Epidermal melanocyte (primary cell): ENCODE measurements around the gene ST6GALNAC3.
A peak's percentile ranks its signal among the peaks of the same experiment; 100 is the strongest.
"Not testable (repeated sequence)": the region's sequence is repeated elsewhere in the genome, so short reads cannot be mapped to it uniquely, and the experiment has no call there.

Experiments used
- DNase-seq: peaks from one replicate; pipeline ENCODE4 v3.0.0; 2011; ENCODE audit warnings: low spot score; ENCODE audit not compliant: insufficient read length

The ST6GALNAC3 gene

DNA sequence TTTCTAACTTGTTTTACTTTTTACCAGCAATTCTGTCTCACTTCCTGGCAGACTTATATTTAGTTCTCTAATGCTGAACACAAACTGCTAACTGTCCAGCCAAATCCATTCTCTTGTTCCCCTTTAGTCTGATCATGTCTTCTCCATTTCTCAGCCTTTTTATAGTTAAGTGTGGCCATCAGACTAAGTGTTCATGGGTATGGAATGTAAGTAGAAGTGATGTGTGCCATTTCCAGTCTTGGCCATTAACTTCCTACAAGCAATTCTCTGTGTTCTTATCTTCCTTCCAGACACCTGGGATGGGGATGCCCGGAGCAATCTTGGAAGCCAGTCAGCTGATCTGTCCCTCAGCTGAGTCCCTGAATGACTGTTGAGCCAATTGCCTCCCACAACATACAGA lies 165.8 kb downstream of the ST6GALNAC3 start:
- no peak for DNase-seq

DNA sequence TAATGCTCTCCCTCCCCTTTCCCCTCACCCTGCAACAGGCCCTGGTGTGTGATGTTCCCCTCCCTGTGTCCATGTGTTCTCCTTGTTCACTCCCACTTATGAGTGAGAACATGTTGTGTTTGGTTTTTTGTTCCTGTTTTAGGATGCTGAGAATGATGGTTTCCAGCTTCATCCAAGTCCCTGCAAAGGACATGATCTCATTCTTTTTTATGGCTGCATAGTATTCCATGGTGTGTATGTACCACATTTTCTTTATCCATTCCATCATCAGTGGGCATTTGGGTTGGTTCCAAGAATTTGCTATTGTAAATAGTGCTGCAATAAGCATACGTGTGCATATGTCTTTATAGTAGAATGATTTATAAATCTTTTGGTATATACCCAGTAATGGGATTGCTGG lies 168.0 kb downstream of the ST6GALNAC3 start:
- DNase-seq: not testable (repeated sequence)

DNA sequence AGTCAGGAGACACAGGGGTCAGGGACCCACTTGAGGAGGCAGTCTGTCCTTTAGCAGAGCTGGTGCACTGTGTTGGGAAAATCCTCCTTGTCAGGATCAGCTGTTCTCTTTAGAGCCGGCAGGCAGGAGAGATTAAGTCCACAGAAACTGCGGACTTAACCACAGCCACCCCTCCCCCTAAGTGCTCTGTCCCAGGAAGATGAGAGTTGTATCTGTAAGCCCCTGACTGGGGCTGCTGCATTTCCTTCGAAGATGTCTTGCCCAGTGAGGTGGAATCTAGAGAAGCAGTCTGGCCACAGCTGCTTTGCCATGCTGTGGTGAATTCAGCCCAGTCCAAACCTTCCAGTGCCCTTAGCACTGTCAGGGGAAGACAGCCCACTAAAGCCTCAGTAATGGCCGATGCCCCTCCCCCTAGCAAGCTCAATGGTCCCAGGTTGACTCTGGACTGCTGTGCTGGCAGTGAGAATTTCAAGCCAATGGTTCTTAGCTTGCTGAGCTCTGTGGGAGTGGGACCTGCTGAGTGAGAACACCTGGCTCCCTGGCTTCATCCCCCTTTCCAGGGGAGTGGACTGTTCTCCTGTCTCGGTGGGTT lies 172.8 kb downstream of the ST6GALNAC3 start:
- no peak for DNase-seq

DNA sequence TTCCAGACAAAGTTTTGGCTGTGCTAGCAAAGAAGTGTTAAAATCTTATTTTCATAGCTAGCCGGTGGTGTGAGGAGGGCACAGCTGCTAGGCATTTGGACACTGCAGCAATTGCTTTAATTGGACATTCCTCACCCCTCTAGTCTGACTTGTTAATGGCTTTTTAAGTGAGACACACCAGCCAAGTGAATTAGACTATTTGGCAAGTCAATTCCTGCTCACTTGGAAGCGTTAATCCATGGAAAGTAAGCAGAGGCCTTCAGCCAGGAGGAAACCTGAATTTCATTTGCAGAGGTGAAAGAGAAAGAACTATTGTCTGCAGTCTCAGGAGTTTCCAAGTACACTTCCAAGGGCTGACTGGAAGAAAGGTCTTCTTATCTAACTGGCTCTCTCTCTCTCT lies 175.7 kb downstream of the ST6GALNAC3 start:
- DNase-seq: no peak

DNA sequence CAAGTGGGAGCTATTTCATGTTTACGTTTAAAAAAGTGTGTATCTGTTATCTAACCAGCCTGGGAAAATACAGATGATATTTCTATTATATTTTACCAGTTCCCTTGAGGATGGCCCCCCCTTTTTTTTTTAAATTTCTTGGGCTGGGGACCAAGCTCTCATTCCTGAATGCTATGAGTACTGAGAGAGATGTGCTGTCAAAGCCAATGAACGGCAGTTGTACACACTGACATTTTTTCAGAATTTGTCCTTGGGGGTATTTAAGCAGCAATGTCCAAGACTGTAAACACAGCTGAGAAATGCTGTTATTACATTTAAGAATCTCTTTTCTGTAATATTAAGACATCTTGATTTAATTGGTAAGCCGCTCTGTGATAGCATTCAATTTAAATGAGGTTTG lies 177.9 kb downstream of the ST6GALNAC3 start:
- no peak for DNase-seq

DNA sequence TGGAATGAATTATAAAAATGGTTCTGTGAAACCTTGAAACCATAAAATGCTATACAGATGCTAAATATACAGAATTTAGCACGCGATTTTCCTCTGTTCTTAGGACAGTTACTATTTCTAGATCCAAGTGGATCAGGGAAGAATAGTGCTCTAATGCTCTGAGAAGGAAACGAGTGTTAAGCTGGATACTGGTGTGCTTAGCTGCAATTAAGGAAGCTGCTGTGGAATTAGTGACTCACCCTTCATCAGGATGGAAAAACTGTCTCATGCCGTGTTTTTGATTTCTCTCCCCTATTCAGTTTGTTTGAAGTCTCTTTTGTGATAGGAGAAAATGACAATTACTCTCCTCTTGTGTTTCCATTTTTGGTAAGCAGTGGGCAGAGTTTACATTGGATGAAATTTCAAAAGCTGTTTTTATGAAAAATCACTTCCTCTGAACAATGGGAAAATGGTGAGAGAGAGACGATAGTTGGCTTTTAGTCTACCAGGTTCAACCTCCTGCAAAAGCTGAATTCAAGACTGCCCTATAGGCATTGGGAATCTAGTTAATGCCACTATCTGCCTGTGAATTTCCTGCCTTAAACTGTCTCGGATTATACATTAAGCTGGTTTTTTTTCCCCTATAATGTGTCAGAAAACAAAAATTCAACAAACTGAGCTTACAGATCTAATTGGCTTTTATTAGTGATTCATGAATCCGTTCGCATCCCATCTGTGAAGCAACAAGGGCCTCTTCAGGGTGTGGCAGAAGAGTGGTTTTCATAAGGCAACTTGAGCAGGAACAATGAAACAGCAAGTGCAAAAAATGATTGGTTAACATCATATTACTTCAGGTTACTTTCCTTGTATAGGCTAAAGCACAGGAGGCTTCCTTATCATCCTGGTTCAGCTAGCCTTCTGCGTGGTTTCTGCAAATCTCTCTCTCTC lies 179.8 kb downstream of the ST6GALNAC3 start:
- no peak for DNase-seq

DNA sequence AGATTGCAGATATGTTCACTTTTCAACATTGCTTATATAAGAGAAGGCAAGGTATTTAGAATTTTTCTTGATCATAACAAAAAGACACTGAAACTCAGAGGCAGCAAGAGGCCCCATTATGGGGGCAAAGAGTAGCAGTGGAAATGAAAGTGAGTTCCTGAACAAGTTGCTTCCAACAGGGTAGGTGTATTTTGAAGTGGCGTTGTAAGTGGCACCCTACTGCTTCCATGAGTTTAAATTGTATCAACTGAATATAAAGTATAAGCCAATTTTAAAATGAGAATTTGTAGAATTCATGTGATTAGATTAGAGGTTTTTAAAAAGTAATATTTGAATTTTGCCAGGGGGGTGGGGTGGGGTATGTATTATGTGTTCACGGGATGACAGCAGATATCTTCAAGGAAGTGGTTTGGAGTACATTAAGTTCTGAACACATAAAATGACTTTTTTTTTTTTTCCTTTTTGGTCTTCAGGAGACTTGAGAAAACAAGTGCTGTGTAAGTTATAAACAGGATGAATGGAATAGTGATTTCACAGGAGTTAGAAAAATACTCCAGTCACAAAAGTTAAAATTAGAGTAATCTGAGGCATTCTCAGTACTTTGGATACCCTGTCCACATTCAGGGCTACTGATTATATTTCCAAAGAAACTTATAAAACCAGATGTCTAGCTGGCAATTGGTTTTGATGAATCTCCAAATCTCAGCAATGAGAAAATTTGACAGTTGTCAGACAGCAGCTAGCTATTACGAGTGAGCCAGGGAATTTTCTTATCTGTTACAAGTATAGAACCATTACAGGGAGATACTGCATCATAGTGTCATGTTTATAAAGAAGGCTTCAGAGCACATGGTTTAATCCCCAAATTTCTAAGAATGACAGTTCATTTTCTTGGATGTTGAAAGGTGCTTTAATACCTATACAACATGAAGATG lies 182.0 kb downstream of the ST6GALNAC3 start:
- DNase-seq: no peak

DNA sequence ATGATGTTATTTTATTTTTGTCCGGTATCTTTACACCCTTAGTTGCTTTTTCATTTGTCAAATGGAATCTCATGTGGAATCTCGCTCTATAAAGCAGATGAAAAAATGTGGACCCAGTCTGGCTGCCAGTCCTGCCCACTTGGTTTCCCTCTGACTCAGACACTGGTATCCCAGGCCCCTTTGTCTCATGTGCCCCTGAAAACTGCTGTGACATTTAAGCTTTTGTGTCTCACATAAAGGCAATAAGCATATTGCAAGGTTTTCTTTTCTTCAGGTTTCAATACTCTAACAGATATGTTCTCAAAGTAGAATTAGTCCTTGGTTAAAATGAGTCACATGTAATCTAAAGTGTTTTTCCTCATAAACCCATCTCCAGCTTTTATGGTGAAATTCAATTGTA lies 183.3 kb downstream of the ST6GALNAC3 start:
- DNase-seq: no peak

DNA sequence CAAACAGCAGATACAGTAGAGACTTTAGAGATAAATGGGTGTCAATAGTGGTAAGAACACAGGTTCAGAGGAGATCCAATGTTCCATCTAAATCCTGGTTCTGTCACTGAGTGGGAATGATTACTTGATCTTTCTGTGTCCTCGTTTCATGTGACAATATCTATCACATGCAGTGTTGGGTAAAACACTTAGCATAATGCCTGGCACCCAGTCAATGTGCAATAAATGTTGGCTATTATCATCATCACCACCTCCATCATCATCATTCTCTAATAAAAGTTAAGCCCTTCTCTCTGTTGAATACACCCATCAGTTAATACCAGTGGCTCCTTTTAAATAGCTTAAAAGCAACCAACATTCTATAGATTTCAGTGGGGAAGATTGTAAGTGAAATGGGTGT lies 184.7 kb downstream of the ST6GALNAC3 start:
- DNase-seq: no peak

DNA sequence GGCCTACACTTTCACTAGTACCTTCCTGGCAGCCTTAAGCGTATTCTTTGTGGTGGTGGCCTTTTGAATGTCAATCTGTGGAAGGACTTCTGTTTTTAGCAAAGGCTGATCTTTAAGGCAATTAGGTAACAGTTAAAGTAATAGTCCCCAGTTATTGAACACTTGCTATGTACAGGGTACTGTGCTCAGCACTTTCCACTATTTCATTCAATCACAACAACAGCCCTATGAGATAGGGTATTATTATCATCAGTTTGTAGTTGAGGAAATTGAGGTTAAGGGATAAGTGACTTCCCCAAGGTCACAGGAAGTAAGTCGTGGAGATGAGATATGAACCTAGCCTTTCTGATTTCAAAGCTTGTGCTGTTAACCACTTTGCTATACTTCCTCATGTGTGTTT lies 185.7 kb downstream of the ST6GALNAC3 start:
- DNase-seq: no peak

DNA sequence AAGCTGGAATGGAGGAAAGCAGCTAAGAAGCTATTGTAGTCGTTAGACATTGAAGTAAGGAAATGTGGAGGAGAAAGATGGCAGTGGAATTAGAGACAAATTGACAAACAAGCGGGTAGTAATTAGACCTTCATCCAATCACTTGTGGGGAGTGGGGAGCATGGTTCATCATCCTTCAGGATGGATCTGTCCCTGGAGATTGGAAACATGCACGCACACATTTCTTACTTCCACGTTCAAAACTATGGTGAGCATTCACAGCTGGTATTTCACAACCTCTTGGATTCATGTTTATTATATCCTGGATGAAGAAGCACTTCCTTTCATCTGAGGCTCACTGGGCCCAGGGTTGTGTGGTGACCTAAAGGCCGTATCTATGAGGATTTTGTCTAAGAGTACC lies 188.1 kb downstream of the ST6GALNAC3 start:
- DNase-seq: no peak

DNA sequence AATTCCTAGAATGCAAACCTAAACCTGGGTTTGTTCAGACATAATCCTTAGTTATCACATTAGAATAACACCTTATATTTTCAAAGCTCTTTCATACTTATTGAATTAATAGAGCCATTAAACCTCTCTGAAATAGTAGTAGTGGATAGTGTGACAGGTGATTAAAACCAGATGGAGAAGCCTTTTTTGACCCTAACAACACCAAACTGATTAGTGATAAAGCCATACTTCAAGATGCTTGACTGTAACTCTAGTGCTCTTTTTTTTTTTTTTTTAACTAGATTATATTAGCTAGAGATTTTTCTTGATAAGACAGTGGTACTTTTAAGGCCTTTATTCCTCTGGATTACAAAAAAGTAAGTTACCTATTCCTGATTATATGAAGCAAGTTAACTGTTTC lies 190.1 kb downstream of the ST6GALNAC3 start:
- DNase-seq: no peak

DNA sequence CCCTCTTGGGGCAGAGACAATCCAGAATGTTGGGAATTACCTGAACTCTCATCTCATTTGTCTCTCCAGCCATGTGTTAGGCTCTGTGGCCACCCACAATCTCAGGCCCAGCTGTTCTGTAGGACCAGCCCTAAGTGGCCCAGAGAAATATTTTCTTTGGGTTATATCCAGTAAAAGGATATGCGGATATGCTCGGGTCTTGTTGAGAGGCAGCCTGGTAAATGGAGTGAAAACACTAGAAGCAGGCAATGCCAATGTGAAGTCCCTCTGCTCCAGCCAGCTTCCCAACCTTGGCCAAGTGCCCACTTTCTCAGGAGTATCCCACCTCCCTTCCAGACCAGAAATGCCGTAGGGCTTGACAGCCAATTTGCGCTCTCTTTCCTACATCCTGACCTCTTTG lies 192.2 kb downstream of the ST6GALNAC3 start:
- no peak for DNase-seq

DNA sequence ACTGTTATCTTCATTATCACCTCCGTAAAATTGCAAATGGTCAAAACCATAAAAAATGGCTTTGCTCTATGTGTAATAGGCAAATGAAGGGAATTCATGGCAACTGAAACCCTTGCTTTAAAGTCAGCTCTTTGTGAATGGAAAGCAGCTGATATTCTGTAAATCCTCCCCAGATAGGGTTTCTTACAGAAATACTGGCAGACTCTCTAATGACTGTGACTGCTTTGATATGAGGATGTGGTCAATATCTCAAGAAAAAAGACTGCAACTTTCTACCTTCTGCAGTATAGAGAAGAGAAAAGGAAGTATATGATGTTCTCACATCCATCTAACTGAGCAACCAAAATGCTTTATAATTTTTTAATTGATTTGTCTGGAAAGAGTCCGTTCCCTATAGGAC lies 193.1 kb downstream of the ST6GALNAC3 start:
- DNase-seq: peak; percentile 29

DNA sequence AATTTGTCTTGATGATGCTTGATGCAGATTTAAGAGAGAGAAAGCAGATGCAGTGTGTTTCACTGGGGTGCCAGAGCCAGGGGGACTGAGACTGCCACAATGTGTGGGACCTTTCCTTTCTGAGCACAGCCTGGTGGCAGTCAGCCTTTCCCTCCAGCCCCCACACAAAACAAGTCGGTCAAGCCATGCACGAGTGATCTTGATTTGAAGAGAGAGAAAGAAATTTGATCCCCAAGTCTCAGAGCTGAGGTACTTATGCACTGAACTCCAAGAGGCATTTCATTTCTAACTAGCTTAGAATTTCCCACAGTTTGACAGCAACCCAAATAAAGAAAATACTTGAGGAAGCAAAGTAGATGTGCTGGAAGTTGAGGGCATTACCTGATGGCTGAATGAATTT lies 193.8 kb downstream of the ST6GALNAC3 start:
- DNase-seq: no peak

DNA sequence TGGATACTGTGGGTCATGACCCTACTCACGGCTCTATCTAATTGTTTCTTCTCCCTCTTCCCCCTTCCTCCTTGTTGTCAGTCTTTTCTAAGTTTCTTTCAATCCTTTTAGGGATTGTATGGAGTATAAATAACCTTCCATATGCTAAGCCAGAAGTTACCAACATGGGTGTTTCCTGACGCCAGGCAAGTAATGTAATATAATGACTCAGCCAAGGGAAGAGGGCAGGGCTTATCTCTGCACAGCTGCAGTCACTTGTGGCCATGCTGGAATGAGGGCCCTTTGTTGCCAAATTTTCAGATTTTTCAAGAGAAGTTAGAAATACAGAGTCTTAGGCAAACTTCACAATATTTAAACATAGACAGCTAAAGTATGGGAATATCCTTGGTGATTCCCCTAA lies 194.6 kb downstream of the ST6GALNAC3 start:
- DNase-seq: no peak

DNA sequence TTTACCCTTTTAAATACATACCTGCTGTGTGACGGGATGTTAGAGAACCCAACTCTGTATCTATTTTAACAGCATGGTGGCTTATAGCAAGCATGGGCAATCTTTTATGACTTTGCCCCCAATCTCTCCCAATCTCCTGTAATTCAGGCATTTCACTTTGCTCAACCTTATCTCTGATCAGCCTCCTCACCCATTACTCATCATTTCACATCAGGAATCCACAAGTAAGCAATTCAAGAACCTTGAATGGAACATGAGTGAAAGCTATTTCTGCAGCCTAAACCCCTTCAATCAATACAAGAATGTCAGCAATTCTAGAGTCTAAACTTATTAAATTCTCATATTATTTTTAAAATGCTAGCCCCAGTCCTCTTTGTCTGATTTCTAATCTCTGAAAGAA lies 199.8 kb downstream of the ST6GALNAC3 start:
- no peak for DNase-seq

DNA sequence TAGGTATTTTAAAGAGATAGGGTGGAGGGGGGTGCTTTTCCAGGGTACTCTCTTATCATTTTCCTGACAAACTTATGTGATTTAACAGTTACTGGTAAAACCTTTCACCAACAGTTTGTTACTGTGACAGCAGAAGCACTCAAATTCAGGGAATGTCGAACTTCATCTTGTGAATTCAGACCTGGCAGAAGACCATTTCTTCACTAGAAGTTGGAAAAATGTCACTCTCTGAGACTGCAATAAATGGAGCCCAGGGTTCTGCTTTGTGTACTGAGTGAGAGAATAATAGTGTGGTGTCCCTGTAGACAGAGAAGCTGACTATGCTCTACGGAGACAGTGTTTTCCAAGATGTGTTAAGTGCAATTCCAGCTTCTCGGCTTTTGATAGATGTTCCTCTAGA lies 200.2 kb downstream of the ST6GALNAC3 start:
- DNase-seq: no peak

DNA sequence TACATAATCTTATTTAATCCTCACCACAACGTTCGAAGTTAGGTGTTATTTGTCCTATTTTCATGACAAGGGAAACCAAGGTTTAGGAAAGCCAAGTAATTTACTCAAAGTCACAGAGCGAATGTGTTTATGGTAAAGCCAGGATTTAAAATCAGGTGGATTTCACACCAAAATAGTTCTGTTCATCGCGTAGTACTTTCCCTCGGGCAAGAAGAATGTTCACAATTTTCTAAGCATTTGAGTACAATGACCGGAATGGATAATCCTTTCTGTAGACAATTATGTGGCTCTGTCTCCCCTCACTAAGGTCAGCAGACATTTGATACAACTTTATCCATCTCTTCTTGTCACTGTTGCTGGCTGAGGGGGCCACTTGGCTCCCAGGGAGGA lies 204.2 kb downstream of the ST6GALNAC3 start:
- DNase-seq: no peak

DNA sequence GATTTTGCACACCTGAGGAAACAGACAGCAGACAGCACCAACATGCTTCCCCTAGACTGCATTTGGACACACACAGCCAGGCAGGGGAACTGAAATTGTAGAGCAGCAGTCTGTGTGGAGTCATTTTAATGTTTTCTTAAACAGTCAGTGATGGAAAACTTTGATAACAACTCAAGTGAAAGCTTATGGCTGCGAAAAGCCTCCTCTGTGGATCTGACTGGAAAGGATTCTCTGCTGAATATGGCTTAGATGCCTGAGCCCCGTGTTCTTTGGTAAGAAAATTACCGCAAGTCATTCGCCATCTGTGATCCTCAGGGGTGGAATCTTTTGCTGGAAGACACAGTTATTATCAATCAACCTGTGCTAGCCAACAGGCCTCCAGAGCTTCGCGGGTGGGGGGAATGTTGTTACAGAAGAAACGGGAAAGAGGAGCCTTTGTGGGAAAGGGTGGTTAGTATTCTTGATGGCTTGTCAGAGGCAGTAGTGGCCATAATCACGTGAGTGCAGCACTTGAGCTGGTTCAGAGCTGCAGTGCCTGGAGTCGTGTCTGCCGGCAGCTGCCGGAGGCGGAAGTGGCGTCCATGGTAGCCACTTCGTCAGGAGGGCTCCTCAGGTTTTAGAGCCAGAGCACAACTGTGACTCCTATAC lies 204.7 kb downstream of the ST6GALNAC3 start:
- no peak for DNase-seq

DNA sequence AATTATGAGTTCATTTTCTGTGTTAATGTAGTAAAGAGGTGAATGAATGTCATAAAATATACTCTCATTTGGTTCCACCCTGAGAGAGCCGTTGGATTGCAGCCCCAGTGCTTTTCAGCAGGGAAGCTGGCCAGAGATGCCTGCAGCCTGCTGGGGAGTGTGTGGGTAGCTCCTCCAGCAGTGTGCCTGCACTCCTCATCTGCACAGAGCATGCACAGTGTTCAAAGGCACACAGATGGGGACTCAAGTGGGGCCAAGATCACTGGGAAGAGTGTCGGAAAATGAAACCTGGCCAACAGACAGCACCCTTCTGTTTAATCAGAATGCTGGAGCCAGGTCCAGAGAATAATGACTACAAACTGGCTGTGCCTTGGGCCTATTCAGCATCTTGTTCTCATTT lies 206.8 kb downstream of the ST6GALNAC3 start:
- no peak for DNase-seq
